HUDEP-2 (cell line): ENCODE measurements around the gene GSG1L.
A peak's percentile ranks its signal among the peaks of the same experiment; 100 is the strongest.
"Not testable (repeated sequence)": the region's sequence is repeated elsewhere in the genome, so short reads cannot be mapped to it uniquely, and the experiment has no call there.

Experiments
- DNase-seq, 76 experiments: peaks; one replicate each; lab custom pipeline; 2025; ENCODE audit not compliant: unreplicated experiment in 76 of 76; lab: John Stamatoyannopoulos, UW

The GSG1L gene

DNA sequence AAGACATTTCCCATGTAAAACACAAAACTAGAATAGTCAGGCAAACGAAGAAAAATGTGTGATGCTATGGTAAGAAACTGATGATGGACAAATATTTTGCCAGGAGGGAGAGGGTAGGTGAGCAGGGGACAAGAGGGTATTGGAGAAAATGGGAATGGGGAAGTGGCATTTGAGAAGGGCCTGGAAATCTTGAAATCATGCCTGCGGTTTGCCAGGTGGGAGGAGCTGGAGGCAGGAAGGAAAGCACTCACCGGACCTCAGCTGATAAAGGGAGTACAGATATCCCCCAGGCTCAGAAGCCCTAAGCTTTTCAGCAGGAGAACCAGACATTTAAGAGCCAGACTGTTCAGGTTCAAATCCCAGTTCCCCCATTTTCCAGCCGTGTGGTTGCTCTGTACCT, 103.6 kb downstream of the GSG1L start:
- DNase-seq, result no peak

DNA sequence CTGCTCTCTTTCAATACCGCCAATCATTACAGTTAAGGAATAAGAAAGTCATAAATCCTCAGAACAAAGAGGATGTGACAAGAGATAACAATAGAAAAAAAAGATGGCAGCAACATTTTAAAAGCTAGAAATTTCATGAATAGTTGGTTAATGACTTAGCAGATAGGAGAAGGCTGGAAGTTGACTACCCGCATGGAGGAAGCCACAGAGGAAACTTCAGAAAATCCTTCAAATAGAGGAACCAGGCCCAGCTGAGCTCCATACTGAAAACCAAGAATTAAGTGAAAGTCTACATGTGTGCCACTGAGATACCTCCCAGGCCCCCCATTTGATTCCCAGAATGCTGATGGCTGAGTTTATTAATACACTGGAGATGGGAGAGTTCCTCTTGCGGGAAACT, 109.3 kb downstream of the GSG1L start:
- DNase-seq, result no peak

DNA sequence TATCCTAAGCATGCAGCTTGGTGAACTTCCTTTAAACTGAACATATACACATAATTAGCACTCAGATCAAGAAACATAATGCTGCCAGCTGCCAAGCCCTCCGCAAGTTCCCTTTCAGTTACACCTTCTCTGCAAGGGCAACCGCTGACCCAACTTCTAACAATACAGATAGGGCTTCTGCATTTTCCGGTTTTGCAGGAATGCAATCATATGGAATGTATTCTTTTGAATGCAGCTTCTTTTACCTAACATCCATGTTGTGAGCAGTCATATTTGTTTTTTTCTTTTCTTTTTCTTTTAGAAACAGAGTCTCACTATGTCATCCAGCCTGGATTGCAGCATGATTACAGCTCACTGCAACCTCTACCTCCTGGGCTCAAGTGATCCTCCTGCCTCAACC, 110.7 kb downstream of the GSG1L start:
- no peak for DNase-seq

DNA sequence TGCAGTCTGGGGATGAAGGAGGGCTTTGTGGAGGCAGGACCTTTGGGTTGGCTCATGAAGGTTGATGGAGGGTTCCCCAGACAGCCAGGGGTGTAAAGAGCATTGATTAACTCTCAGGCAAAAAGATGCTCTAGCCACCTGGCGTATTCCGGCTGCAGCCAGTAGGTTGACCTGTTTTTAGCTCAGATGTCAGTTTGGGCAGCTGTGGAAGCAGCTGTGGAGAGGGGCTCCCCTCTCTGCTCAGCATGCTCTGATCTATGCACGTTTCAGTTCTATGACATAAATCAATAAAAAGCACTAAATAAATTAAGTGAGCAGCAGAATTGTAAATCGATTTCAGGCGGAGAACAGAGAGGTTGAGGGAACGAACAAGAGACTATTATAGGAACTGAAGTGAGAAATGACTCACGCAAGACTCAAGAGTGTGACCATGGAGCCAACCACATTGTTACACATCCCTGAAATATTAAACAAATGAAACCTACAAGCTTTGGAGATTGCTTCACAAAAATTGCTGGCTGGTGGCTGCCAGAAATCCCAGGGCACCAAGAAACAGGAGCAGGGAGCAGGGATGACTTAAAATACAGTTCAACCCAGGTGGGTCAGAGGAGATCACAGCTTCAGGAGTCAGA, 111.9 kb downstream of the GSG1L start:
- no peak for DNase-seq

DNA sequence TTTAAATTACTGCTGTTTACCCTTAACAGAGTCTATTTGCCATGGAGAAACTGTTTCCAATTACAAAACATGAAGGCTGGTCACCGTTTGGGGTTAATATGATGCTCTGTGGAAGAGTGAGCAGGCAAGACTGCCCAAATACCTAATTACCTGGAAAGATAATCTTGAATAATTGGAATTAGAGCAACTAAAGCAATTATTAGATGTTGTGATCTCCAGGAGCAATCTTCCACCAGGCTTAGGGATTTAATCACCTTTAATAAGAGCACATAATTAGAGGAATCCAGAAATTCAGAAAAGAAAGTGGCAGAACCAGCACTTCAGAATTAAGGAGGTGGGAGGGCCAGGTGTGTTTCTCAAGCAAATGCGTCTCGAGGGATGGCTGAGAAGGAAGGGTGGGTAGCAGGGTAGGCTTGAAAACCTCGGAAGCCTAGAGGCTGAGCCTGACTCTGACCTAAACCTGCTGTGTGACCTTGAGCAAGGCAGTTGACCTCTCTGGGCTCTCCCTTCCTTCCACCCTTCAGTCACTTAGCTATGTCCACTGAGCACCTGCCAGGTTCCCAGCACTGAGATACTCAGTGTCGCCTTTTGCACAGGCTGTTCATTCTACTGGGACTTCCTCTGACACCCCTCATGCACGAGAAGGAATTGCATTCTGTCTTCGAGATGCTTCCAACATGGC, 113.2 kb downstream of the GSG1L start:
- DNase-seq, result no peak

DNA sequence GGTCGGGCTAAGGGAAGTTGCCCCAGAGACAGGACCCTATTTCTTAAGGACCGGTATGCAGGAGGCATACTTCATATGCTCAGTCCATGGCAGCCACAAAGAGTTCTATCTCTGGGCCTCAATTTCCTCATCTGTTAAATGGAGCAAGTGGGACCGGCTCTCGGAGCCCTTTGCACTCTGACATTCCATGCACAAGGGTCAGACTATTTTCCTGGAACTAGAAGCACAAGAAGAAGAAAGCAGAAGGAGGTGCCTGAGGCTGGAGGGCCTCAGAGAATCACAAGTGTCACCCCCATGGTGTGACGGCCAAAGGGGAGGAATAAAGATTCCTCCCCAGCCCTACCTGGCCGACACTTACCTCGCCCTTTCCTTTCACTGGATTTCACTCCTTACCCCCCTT, 115.8 kb downstream of the GSG1L start:
- no peak for DNase-seq

DNA sequence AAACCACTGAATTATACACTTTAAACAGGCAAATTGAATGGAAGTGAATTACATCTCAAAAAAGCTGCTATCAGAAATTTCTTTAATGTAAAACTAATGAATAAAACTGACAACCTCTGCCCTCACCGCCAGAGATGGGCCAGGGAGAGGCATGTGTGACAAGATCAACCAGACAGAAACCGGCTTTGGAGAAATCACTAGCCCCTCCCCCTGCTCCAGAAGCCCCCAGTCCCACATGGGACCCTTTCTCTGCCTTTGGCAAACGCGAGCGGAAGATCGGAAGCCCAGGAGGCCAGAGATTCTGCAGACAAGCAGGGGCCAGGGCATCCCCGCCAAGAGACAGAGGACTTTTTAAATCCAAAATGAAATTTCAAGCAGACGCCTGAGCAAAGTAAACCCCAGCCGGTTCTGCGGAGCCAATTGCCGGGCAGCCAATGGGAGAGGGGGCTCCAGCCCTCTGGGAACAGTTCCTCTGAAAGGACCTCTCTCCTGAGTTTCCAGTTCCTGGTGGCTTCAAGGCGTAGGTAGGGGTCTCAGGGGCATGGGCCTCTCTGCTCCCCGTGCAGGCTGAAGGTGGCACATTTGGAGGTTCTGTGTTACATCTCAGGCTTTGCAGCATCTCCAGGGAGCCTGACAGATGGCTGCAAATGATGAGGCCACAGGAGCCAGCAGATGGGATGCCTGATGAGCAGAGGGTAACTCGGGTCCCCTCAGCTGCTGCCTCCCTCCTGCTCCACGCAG, 118.1 kb downstream of the GSG1L start:
- DNase-seq, result no peak

DNA sequence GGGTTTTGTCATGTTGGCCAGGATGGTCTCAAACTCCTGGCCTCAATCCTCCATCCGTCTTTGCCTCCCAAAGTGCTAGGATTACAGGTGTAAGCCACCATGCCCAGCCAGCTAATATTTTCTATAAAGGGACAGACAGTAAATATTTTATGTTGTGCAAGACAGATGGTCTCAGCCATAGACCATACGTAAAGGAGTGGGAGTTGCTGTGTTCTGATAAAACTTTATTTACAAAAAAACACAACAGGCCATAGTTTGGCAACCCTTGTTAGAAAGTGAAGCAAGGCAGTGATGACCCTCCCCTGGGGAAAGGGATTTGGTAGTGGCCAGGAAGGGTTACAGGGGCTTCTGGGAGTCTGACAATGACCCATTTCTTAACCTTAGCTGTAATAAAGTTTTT, 119.7 kb downstream of the GSG1L start:
- DNase-seq, result no peak

DNA sequence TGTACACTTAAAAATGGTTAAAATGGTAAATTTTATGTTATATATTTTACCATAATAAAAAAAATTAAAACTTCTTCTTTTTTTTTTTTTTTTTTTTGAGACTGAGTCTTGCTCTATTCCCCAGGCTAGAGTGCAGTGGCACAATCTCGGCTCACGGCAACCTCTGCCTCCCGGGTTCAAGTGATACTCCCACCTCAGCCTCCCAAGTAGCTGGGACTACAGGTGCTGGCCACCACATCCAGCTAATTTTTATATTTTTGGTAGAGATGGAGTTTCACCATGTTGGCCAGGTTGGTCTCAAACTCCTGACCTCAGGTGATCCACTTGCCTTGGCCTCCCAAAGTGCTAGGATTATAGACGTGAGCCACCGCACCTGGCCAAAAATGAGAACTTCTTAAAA, 121.4 kb downstream of the GSG1L start:
- DNase-seq, result not testable (repeated sequence)

DNA sequence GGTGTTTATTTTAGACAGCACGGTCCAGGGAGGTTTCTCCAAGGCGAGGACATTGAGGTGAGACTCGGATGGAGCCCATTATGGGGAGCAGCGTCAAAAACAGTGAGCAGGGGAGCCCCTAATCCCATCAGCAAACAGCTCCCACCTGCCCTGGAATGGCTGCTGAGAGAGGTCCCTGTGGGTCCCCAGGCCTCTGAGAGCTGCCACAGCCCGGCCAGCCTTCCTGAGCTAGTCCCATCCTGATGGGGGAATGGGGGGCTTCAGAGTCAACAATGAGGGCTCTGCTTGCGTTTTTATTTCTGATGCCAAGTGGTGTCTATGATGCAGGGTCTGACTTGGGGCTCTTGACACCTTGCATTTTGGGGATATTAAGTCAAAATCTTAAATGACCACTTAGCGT, 128.4 kb downstream of the GSG1L start:
- no peak for DNase-seq

DNA sequence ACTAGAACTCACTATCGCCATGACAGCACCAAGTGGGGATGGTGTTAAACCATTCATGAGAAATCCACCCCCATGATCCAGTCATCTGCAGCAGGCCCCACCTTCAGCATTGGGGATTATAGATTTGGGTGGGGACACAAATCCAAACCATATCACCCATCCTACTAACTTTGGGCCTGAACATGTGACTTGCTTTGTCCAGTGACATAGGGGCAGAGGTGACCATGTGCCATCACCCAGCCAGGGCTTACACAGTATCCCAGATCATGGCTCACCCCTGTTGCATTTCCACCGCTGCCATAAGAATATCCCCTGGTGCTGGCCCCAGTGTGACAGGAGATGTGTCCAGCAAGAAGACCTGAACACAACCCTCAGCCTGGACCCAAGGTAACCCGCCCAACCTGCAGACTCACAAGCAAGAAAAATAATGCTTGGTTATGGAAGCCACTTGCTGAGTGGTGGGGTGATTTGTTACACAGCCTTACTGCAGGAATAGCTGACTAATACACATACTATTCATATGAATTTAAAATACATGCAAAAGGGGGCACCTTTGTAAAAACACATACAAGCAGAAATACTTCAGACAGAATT, 130.9 kb downstream of the GSG1L start:
- DNase-seq, result no peak

DNA sequence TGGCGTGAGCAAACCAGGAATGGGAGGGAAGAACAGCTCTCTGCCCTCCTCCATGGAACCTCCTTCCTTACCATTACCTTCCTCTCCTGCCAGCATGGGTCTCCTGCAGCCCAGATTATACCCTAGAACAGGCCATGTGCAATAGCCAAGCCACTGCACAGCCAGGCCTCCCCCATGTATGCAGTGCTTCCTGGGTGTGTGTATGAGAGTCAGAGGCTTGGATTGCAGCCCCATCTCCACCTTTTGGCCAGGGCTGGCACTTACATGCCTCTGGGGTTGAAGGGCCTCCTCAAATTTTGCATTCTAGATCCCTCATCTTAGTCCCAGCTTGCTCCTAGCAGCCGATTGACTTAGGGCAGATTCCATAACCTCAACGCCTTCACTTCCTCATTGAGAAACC, 133.7 kb downstream of the GSG1L start:
- DNase-seq, result no peak

DNA sequence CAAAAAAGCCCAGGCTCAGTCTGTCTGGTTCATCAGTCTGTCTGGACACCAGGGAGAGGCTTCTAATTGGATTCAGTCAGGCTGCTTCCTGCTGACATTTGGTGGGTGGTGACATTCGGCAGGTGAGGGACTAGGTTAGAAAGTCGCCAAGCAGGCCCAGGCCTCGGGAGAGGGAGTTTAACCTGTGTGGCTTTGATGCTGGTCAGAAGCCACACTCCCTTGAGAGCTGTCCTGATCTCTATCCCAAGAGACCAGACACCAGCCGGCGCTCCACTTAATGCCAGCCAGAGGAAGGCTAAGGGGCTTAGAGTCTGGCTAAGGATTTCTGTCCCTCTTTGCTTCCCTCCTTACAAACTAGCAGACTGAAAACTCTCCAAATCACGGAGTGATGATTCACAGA, 135.0 kb downstream of the GSG1L start:
- DNase-seq, result no peak

DNA sequence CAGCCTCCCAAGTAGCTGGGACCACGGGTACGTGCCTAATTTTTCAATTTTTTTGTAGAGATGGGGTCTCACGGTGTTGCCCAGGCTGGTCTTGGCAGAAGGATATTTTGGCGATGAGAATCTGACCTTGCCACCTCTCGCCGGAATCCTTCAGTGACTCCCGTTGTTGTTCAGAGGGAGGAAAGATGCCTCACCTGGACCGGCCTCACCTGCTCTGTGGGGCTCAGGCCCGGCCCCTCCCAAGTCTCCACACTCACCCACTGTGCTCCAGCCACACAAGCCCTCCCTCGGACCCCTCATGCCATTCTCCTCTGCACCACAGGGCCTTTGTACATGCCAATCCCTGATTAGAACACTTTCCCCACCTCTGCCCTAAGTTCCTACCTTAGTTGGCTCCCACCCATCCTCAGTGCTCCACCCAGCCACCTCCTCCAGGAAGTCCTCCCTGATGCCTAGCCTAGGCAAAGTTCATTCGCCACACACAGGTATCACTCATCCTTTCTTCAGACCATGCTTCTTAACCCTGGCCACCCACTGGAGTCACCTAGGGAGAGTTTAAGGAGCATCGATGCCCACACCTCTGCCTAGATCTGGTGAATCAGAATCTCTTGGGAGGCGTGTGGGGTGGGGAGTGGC, 136.1 kb downstream of the GSG1L start:
- no peak for DNase-seq

DNA sequence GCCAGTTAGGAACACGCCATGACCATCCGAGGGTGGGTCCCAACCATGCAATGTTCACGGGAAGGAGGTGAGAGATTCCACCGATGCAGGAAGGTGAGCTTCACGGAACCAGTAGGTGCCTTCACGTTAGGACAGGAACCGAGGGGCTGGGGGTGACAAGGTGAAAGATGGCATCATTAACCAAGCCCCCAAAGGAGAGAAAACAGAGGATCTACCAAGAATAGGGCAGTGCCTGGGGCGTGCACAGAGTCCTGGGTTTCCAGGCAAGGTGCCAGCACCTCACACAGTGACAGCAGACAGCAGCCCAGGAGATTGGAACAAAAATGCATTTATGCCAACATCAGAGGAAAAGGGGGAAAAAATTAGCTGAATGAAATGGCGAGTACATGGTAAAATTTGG, 137.9 kb downstream of the GSG1L start:
- DNase-seq, result peak in 2 of 76 experiments; percentile 2 to 9

DNA sequence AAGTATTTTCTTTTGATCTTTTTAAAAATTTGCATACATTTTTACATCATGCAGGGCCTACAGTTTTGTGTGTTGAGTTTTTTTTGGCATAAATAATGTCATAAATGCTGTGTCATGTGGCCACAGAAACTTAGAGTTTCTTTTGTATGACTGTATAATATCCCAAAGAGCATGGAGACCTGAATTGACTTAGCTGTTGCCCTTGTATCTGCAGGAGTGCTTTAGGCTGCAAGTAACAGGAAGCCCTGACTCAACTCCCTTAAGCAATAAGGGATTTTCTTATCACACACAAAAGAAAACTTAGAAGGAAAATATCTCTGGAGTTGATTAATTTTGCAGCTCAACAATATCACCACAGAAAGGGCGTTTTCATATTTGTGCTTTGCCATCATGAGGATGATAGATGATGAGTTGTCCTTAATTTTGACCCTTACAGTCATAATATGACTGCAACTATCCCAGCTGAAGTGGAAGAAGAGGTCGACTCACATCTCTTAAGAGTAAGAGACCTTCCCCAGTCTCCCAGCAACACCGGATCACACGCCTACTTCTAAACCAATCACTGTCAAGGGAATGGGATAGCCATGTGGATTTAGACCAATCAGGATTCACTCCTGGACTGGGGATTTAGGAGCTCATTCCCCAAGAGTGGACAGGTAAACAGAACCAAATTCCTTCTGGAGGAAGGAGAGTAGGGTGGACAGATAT, 138.9 kb downstream of the GSG1L start:
- no peak for DNase-seq

DNA sequence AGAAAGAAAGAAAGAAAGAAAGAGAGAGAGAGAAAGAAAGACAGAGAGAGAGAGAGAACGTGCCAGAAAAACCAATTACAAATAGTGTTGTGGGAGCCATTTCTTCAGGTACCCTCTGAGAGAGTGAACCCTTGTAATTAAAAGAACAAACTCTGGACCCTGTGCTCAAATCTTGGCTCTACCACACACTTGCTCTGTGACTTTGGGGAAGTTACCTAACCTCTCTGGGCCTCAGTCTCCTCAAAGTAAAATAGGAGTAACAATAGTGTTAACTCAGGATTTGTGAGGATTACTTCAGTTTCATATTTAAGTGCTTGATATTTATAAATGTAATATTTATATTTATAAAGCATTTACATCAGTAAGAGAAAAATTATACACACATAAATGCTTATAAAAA, 139.8 kb downstream of the GSG1L start:
- DNase-seq, result no peak

DNA sequence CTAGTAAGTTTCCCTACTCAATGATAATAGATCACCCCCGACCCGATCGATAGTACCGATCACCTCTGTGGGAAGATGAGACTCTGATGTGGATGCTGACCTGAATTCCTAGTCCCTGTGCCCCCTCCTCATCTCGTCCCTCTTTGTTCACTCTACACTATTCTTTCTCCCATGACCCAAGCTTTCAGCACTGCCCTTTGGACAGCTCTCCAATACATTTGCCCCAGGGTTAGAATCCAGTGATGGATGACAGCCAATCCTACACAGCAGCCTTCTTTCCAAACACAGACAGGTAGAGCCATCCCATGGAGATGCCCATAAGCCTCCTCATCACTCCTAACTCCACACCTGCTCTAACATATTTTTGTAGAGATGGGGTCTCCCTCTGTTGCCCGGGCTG, 141.1 kb downstream of the GSG1L start:
- DNase-seq, result no peak

DNA sequence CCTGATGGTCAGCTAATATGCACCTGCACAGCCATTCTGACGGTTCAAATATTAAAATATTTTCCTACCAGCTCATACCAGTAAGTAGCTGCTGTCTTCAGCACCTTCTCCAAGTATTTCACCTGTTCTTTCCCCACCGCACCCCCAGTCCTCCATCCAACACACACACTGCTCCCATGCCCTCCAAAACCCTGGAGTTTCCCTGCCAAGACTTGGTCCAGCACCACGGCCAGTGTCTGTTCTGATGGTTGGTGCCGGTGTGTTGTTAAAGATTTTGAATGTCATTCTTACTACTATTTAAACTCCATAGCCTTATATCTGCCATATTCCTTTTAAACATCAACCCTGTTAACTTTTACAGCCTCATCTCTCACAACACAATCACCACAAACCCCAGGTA, 142.4 kb downstream of the GSG1L start:
- DNase-seq, result no peak

DNA sequence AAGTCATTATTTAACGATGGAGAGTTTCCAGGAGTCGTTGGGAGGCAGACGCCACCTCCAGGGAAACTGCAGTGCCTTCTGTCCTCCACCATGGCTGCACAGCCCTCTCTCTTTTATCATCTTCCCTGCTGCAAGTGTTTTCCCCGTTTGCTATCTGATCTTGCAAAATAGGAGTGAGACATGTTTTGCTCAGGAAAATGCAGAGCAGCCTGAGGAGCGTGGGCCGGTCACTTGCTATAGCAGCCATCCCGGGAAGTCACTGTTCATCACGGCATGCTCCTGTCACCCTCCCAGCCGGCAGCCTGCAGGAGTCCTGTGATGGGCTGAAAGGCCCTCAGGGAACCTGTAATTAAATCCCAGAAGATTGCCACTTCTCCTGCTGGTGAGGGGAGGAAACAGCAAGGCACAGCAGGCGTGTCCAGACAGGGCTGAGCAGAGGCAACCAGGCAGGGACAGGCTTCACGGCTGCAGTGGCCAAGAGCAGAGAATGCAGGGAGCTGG, 143.1 kb downstream of the GSG1L start:
- DNase-seq, result no peak
